Measurements from ENCODE around the gene CYP24A1. TPM values are rescaled to one million over a fixed set of nuclear protein-coding genes. Genes with fewer than 3 reads are reported as not detected.

The CYP24A1 gene
- total and polyA plus RNA-seq, 2 of the 13 experiments (the other 11 are each of a cell fraction or from before 2014, with no cell fraction given): 9.4 to 32.7 TPM

- TF ChIP-seq NAIF1 (CRISPR knock-in tag; IDR thresholded peaks at IDR 0.05; ENCODE audit: borderline replicate concordance) (no peak; the same call in 1 of the 2 replicates), SIN3A (IDR thresholded peaks at IDR 0.05; ENCODE audit: borderline replicate concordance, low read depth, low read length) (peak; percentile 73; the same call in 1 of the 2 replicates), ZSCAN31 (CRISPR knock-in tag; IDR thresholded peaks at IDR 0.05; ENCODE audit: low read depth) (peak; percentile 97), ZEB1 (IDR thresholded peaks at IDR 0.05; ENCODE audit: insufficient replicate concordance, low read depth) (peak; percentile 26), ZC3H4 (CRISPR knock-in tag; IDR thresholded peaks at IDR 0.05; ENCODE audit: borderline replicate concordance) (peak; percentile 68; the same call in 1 of the 2 replicates), MAX (IDR thresholded peaks at IDR 0.05) (peak; percentile 99), AKAP8 (CRISPR knock-in tag; IDR thresholded peaks at IDR 0.05) (peak; percentile 69; the same call in 1 of the 2 replicates), ZSCAN29 (CRISPR knock-in tag; conservative IDR thresholded peaks at IDR 0.05) (no peak), MEIS2 (CRISPR knock-in tag; IDR thresholded peaks at IDR 0.05) (peak; percentile 94), ZNF280D (CRISPR knock-in tag; IDR thresholded peaks at IDR 0.05) (no peak; the same call in 1 of the 2 replicates), ZNF597 (CRISPR knock-in tag; IDR thresholded peaks at IDR 0.05) (peak; percentile 93; the same call in 1 of the 2 replicates), GLMP (CRISPR knock-in tag; IDR thresholded peaks at IDR 0.05; ENCODE audit: borderline replicate concordance) (no peak), NRL (CRISPR knock-in tag; IDR thresholded peaks at IDR 0.05; ENCODE audit: borderline replicate concordance) (peak; percentile 89), RFXAP (CRISPR knock-in tag; IDR thresholded peaks at IDR 0.05; ENCODE audit: borderline replicate concordance) (peak; percentile 70), ZUFSP (CRISPR knock-in tag; IDR thresholded peaks at IDR 0.05; ENCODE audit: borderline replicate concordance) (no peak), DR1 (CRISPR knock-in tag; IDR thresholded peaks at IDR 0.05) (peak; percentile 60; the same call in 1 of the 2 replicates), ZNF337 (CRISPR knock-in tag; IDR thresholded peaks at IDR 0.05; ENCODE audit: borderline replicate concordance, low read depth) (no peak; the same call in 1 of the 2 replicates), SNAI1 (CRISPR knock-in tag; IDR thresholded peaks at IDR 0.05; ENCODE audit: borderline replicate concordance) (peak; percentile 13; the same call in 1 of the 2 replicates), SOX5 (CRISPR knock-in tag; IDR thresholded peaks at IDR 0.05; ENCODE audit: borderline replicate concordance) (peak; percentile 57; the same call in 1 of the 2 replicates)
These were observed 34.2 kb upstream of the CYP24A1 start, which contains the start of gene PFDN4 (continued) for GRCh38 chr20:54207743-54208547.
